Measurements from ENCODE around the gene DNAJC27. TPM values are rescaled to one million over a fixed set of nuclear protein-coding genes. Genes with fewer than 3 reads are reported as not detected.

The DNAJC27 gene
- polyA plus RNA-seq, 4 donors, result 0.81 to 5.3 (median 1.7) TPM

DNA sequence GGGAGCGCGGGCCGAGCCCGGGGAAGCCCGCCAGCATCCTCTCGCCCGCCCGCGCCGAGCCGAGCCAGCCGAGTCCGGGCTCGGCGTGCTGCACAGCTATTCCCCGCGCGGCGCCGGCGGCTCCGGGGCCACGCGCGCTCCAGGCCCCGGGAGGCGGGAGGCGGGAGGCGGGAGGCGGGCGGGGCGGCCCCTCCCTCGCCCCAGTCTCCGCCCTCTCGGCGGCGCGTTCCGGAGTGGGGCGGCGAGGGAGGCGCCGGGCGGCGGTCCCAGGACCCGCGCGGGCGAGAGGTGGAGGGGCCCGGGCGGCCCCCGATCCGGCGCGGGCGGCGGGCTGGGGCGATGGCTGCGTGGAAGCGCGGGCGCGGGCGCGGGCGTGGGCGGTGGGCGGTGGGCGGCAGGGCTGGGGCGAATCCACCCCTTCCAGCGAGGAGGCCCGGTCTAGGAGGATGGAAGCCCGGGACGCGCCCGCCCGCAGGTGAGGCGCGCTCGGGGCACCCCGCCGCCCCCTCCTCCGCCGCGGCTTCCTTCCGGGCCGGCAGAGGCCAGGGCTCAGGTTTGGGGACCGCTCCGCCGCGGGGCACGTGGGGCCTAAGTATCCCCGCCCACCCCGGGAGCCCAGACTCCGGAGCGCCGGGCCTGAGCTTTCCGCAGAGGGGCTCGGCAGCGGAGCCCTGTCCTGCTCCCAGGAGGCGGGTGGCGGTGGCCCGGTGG lies 51.5 kb downstream of the DNAJC27 start, which contains the start of gene ADCY3:
Gene ADCY3, minus strand, starts transcription at position 140 of the 711 bp plus-strand sequence. CDS start 1,250 bp downstream, outside the sequence.
- Histone ChIP-seq H3K36me3 (ENCODE audit: control insufficient read depth in 3 of 3, insufficient read depth in 2 of 3, low read depth in 1 of 3, low read length in 3 of 3) (peaks cover 0 to 20% (median 0%) of the 10 kb centered on the region in 3 donors), H3K27me3 (ENCODE audit: control insufficient read depth in 3 of 3, insufficient read depth in 3 of 3, low read length in 3 of 3) (peaks cover 0 to 6% (median 0%) of the 10 kb centered on the region in 3 donors), H3K4me3 (ENCODE audit: low read depth in 1 of 3, low read length in 3 of 3) (peak within 1 kb of the TSS; percentile 48 to 76 (median 74)), H3K4me1 (ENCODE audit: control insufficient read depth in 3 of 3, insufficient read depth in 2 of 3, low read depth in 1 of 3, low read length in 2 of 3) (peaks cover 0 to 10% (median 0%) of the 10 kb centered on the region in 3 donors), H3K27ac (ENCODE audit: low read depth in 1 of 3, low read length in 2 of 3) (peak within 1 kb of the TSS in 2 of 3 donors; percentile 38 to 77), H3K9me3 (ENCODE audit: control insufficient read depth in 2 of 2, insufficient read depth in 1 of 2, low read depth in 1 of 2, low read length in 1 of 2) (no peaks in the 10 kb centered on the region)
- no peak for FAIRE-seq
- 0 to 1% (median 0%) methylated on average over 26 to 103 of the region's 103 CpGs for WGBS, 3 donors
- peak; percentile 41 to 58 for DNase-seq

DNA sequence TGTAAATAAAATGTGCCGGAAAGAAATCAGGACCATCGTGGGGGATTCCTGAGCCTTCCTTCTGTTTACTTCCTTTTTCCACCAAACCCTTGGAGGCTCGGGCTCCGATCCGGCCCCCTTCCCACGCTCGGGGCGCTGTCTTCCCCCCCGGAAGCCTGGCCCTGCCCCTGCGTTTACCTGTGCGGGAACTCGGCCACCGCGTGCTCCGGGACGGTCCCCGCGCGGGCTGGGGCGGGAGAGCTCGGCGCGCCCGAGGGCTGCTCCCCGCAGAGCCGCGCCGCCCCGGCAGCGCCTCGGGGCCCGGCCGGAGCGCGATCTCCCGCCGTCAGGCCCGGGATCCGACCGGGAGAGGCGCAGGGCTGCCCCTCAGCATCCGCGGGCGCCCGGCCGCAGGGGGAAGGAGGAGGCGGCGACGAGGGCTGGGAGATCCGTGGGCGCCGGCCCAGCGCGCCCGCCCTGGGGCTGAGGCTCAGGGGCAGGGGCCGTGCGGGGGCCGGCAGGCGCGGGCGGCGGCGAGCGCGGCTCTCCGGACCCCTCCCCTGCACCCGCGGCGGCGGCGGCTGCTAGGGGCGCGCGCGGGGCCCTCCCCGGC lies 52.2 kb downstream of the DNAJC27 start:
- Histone ChIP-seq H3K9me3 (ENCODE audit: control insufficient read depth in 2 of 2, insufficient read depth in 1 of 2, low read depth in 1 of 2, low read length in 1 of 2) (no peaks in the 10 kb centered on the region), H3K27me3 (ENCODE audit: control insufficient read depth in 3 of 3, insufficient read depth in 3 of 3, low read length in 3 of 3) (peaks cover 0 to 2% (median 0%) of the 10 kb centered on the region in 3 donors), H3K4me1 (ENCODE audit: control insufficient read depth in 3 of 3, insufficient read depth in 2 of 3, low read depth in 1 of 3, low read length in 2 of 3) (peaks cover 0 to 17% (median 2%) of the 10 kb centered on the region in 3 donors), H3K36me3 (ENCODE audit: control insufficient read depth in 3 of 3, insufficient read depth in 2 of 3, low read depth in 1 of 3, low read length in 3 of 3) (peaks cover 0 to 26% (median 0%) of the 10 kb centered on the region in 3 donors), H3K4me3 (ENCODE audit: low read depth in 1 of 3, low read length in 3 of 3) (peak overlapping the region; percentile 48 to 76 (median 74)), H3K27ac (ENCODE audit: low read depth in 1 of 3, low read length in 2 of 3) (peak overlapping the region in 2 of 3 donors; percentile 38 to 77)
- 0 to 1% (median 0%) methylated on average over 24 to 76 of the region's 76 CpGs for WGBS, 3 donors
- FAIRE-seq, result no peak
- DNase-seq, result peak in 1 of 2 donors; percentile 60

DNA sequence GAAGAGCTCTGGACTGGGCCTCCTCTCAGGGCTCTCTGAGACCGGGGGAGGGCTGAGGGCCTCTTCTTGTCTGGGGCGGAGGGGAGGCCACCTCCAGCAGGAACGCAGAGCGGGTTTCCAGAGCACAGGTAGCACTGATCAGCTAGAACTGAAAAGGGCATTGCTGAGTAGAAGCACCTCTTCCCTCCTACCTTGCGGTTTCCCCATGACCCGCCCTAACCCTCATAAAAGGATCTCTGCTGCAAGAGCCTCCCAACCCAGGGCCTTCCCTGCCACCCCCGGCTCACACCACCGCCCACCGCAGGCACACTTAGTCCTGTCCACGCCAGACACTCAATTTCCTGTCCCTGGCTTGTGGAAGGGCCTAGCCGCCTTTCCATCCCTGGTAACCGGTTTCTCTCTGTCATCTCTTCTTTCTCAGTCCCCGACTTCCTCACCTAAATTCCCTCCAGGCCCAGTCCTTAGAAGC lies 52.7 kb downstream of the DNAJC27 start:
- H3K27ac ChIP-seq (ENCODE audit: low read depth in 1 of 3, low read length in 2 of 3), result peak overlapping the region in 2 of 3 donors; percentile 38 to 77
- no peaks in the 10 kb centered on the region for H3K9me3 ChIP-seq (ENCODE audit: control insufficient read depth in 2 of 2, insufficient read depth in 1 of 2, low read depth in 1 of 2, low read length in 1 of 2)
- H3K27me3 ChIP-seq (ENCODE audit: control insufficient read depth in 3 of 3, insufficient read depth in 3 of 3, low read length in 3 of 3), result no peaks in the 10 kb centered on the region
- no peak for FAIRE-seq
- peaks cover 0 to 26% (median 0%) of the 10 kb centered on the region in 3 donors for H3K36me3 ChIP-seq (ENCODE audit: control insufficient read depth in 3 of 3, insufficient read depth in 2 of 3, low read depth in 1 of 3, low read length in 3 of 3)
- peak in 1 of 2 donors; percentile 45 for DNase-seq
- H3K4me3 ChIP-seq (ENCODE audit: low read depth in 1 of 3, low read length in 3 of 3), result peak overlapping the region; percentile 48 to 76 (median 74)
- H3K4me1 ChIP-seq (ENCODE audit: control insufficient read depth in 3 of 3, insufficient read depth in 2 of 3, low read depth in 1 of 3, low read length in 2 of 3), result peaks cover 0 to 21% (median 2%) of the 10 kb centered on the region in 3 donors
- 19 to 25% (median 21%) methylated on average over 11 to 13 of the region's 13 CpGs for WGBS, 3 donors

DNA sequence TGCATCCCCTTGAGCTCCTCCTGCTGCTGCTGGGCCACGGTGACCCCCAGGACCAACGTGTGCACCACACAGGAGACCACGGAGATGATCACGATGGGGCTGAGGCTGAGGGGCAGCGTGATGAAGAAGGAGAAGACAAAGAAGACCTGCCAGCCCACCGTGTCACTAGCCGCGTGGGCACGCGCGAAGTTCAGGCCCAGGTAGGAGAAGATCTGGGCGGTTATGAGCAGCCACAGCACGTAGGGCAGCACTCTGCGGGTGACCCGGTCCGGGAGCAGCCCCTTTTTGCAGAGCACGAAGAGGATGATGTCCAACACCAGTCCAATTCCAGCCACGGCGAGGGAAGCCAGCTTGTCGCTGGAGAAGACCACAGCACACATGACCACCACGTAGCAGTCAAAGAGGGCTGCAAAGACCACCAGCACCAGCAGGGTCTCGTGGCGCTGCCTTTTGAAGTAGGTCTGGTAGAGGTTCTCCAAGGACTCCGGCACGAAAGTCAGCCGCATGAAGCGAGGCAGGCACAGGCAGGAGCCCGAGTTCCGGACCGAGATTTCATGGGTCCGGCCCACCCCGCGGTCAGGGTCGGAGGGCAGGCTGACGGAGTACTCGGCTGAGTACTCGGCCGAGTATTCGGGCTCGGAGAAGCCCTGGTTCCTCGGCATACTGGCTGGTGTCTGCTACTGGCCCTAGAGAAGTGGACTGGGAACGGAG lies 53.3 kb downstream of the DNAJC27 start:
- no peak for DNase-seq
- H3K9me3 ChIP-seq (ENCODE audit: control insufficient read depth in 2 of 2, insufficient read depth in 1 of 2, low read depth in 1 of 2, low read length in 1 of 2), result no peaks in the 10 kb centered on the region
- FAIRE-seq, result no peak
- H3K4me1 ChIP-seq (ENCODE audit: control insufficient read depth in 3 of 3, insufficient read depth in 2 of 3, low read depth in 1 of 3, low read length in 2 of 3), result peaks cover 0 to 27% (median 2%) of the 10 kb centered on the region in 3 donors
- peak overlapping the region in 2 of 3 donors; percentile 38 to 77 for H3K27ac ChIP-seq (ENCODE audit: low read depth in 1 of 3, low read length in 2 of 3)
- peaks cover 0 to 29% (median 0%) of the 10 kb centered on the region in 3 donors for H3K36me3 ChIP-seq (ENCODE audit: control insufficient read depth in 3 of 3, insufficient read depth in 2 of 3, low read depth in 1 of 3, low read length in 3 of 3)
- peak overlapping the region in 2 of 3 donors; percentile 48 to 76 for H3K4me3 ChIP-seq (ENCODE audit: low read depth in 1 of 3, low read length in 3 of 3)
- 80 to 88% (median 82%) methylated on average over 42 of the region's 42 CpGs for WGBS, 3 donors
- no peaks in the 10 kb centered on the region for H3K27me3 ChIP-seq (ENCODE audit: control insufficient read depth in 3 of 3, insufficient read depth in 3 of 3, low read length in 3 of 3)

DNA sequence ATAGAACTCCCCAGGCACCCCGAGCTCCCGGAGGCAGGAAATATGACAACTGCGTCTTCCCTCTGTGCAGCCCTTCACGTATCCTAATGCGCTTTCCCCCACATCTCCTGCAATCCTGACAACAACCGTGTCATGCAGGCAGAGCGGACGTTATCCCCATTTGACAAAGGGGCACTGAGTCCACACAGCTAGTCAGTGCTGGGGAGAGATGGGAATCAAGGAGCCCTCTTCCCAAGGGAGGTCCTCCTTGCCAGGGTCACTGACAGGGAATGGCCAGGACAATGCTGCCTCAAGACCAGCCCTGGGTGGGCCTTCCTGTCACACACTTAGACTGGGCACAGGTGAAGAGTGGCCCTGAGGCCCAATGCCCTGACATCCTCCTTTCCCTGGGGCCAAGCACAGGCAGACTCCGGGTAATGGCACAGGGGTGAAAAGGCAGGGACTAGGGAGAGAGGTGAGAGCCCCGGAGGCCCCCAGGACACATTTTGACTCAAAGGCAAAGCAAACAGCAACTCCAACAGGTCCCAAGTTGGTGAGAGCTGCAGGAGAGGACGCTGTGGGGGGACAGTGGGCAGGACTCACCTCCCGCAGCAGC lies 53.9 kb downstream of the DNAJC27 start:
- H3K36me3 ChIP-seq (ENCODE audit: control insufficient read depth in 3 of 3, insufficient read depth in 2 of 3, low read depth in 1 of 3, low read length in 3 of 3), result peaks cover 0 to 33% (median 0%) of the 10 kb centered on the region in 3 donors
- no peak for FAIRE-seq
- peaks cover 0 to 34% (median 2%) of the 10 kb centered on the region in 3 donors for H3K4me1 ChIP-seq (ENCODE audit: control insufficient read depth in 3 of 3, insufficient read depth in 2 of 3, low read depth in 1 of 3, low read length in 2 of 3)
- no peak for DNase-seq
- WGBS, 3 donors, result 79 to 94% (median 87%) methylated on average over 12 of the region's 12 CpGs
- no peaks in the 10 kb centered on the region for H3K27me3 ChIP-seq (ENCODE audit: control insufficient read depth in 3 of 3, insufficient read depth in 3 of 3, low read length in 3 of 3)
- no peaks in the 10 kb centered on the region for H3K9me3 ChIP-seq (ENCODE audit: control insufficient read depth in 2 of 2, insufficient read depth in 1 of 2, low read depth in 1 of 2, low read length in 1 of 2)
- no peak overlapping the region for H3K4me3 ChIP-seq (ENCODE audit: low read depth in 1 of 3, low read length in 3 of 3)
- no peak overlapping the region for H3K27ac ChIP-seq (ENCODE audit: low read depth in 1 of 3, low read length in 2 of 3)

DNA sequence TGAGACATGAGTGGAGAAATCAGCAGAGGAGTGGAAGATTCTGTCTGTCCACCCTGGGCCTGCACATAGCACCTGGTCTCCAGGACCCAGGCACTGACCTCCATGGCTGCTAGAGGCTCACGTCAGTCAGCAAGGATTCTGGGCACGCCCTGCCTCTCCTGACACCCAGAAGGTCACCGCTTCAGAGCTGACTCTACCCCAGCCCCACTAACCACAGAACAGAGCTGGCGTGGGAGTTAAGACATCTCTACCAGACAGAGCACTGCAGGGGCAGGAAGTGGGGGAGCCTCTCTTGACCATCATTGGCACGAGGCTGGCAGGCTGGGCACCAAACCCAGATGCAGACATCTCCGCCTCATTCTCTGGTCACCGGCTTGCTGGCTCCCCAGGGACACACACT lies 54.7 kb downstream of the DNAJC27 start:
- Histone ChIP-seq H3K9me3 (ENCODE audit: control insufficient read depth in 2 of 2, insufficient read depth in 1 of 2, low read depth in 1 of 2, low read length in 1 of 2) (no peaks in the 10 kb centered on the region), H3K27ac (ENCODE audit: low read depth in 1 of 3, low read length in 2 of 3) (no peak overlapping the region), H3K4me3 (ENCODE audit: low read depth in 1 of 3, low read length in 3 of 3) (no peak overlapping the region), H3K4me1 (ENCODE audit: control insufficient read depth in 3 of 3, insufficient read depth in 2 of 3, low read depth in 1 of 3, low read length in 2 of 3) (peaks cover 0 to 37% (median 2%) of the 10 kb centered on the region in 3 donors), H3K27me3 (ENCODE audit: control insufficient read depth in 3 of 3, insufficient read depth in 3 of 3, low read length in 3 of 3) (no peaks in the 10 kb centered on the region), H3K36me3 (ENCODE audit: control insufficient read depth in 3 of 3, insufficient read depth in 2 of 3, low read depth in 1 of 3, low read length in 3 of 3) (peaks cover 0 to 37% (median 0%) of the 10 kb centered on the region in 3 donors)
- no peak for FAIRE-seq
- DNase-seq, result no peak
- WGBS, 3 donors, result 54 to 70% (median 61%) methylated on average over 5 to 7 of the region's 7 CpGs

DNA sequence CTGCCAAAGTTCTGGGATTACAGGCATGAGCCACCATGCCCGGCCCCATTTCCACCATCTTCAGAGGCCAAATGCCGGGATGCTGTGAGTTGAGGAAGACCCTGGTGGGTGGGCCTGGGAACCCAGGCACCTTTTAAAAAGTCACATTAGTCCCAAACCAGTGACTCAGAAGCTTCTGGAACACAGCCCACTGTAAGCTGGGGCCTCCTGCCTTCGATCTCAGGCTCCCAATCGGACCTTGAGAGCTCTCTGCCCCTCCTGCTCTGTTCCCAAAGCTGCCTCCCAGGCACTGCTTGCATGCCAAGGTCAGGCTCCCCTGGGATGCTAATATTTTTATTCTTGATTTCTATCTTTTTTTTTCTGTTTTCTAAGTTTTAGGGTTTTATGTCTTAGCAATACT lies 56.0 kb downstream of the DNAJC27 start:
- WGBS, 3 donors, result 69 to 90% (median 83%) methylated on average over 4 of the region's 4 CpGs
- no peak for FAIRE-seq
- no peak overlapping the region for H3K27ac ChIP-seq (ENCODE audit: low read depth in 1 of 3, low read length in 2 of 3)

More for the DNA sequence above, 56.0 kb downstream of the DNAJC27 start:
- H3K27me3 ChIP-seq (ENCODE audit: control insufficient read depth in 3 of 3, insufficient read depth in 3 of 3, low read length in 3 of 3), result no peaks in the 10 kb centered on the region
- peaks cover 0 to 37% (median 4%) of the 10 kb centered on the region in 3 donors for H3K4me1 ChIP-seq (ENCODE audit: control insufficient read depth in 3 of 3, insufficient read depth in 2 of 3, low read depth in 1 of 3, low read length in 2 of 3)
- no peak overlapping the region for H3K4me3 ChIP-seq (ENCODE audit: low read depth in 1 of 3, low read length in 3 of 3)
- H3K36me3 ChIP-seq (ENCODE audit: control insufficient read depth in 3 of 3, insufficient read depth in 2 of 3, low read depth in 1 of 3, low read length in 3 of 3), result peaks cover 0 to 42% (median 0%) of the 10 kb centered on the region in 3 donors
- no peak for DNase-seq
- H3K9me3 ChIP-seq (ENCODE audit: control insufficient read depth in 2 of 2, insufficient read depth in 1 of 2, low read depth in 1 of 2, low read length in 1 of 2), result no peaks in the 10 kb centered on the region

Data from small intestine (tissue), 7 donors.